Esophagus muscularis mucosa (tissue), 4 donors: ENCODE measurements around the gene KANK4. TPM values are rescaled to one million over a fixed set of nuclear protein-coding genes. Genes with fewer than 3 reads are reported as not detected.

ENCODE experiments used
- DNase-seq: peaks from one replicate; pipeline ENCODE4 v3.0.0-alpha.2; 2017; ENCODE audit errors: extremely low spot score
- H3K27ac ChIP-seq, 4 donors: fragments of 200-600 bp; sonication (generic); replicated peaks in 1 of 4; 1 replicate in 3 of 4; 2 replicates in 1 of 4; pipeline ENCODE4 v1.5.1; 2016 to 2019; ENCODE audit warnings: mild to moderate bottlenecking in 1 of 4
- H3K27me3 ChIP-seq, 4 donors: fragments of 200-600 bp; sonication (generic); one replicate each; pipeline versions ENCODE4 v1.5.1 to v1.6.0; 2016 to 2019
- H3K36me3 ChIP-seq, 4 donors: fragments of 200-600 bp; sonication (generic); one replicate each; pipeline ENCODE4 v1.5.1; 2016 to 2019
- H3K4me1 ChIP-seq, 4 donors: fragments of 200-600 bp; sonication (generic); one replicate each; pipeline ENCODE4 v1.5.1; 2016 to 2019
- H3K4me3 ChIP-seq, 4 donors: fragments of 200-600 bp; sonication (generic); 1 replicate in 2 of 4; 2 replicates in 2 of 4; pipeline ENCODE4 v1.5.1; 2016 to 2019; ENCODE audit warnings: mild to moderate bottlenecking in 4 of 4, moderate library complexity in 1 of 4
- H3K9me3 ChIP-seq, 4 donors: fragments of 200-600 bp; sonication (generic); 1 replicate in 3 of 4; 2 replicates in 1 of 4; pipeline ENCODE4 v1.5.1; 2016 to 2019
- EP300 ChIP-seq: sonication (generic); formaldehyde crosslinking; IDR thresholded peaks from one replicate; pipeline ENCODE4 v1.6.1; 2017; ENCODE audit warnings: antibody characterized with exemption
- POLR2A ChIP-seq: fragments of 450-650 bp; IDR thresholded peaks from one replicate; pipeline ENCODE4 v1.6.1; 2017; ENCODE audit warnings: antibody characterized with exemption, moderate library complexity, mild to moderate bottlenecking, low read depth
- POLR2AphosphoS5 ChIP-seq, 2 donors: sonication (generic); formaldehyde crosslinking; IDR thresholded peaks; one replicate each; pipeline ENCODE4 v1.6.1; 2017; ENCODE audit warnings: antibody characterized with exemption in 2 of 2
- WGBS: methylation state at CpG from one replicate; pipeline ENCODE4 v1.1.5; 2018; 5-methylcytosine and 5-hydroxymethylcytosine counted together
- intact Hi-C: fragments of 100-400 bp; cut with DNase I; formaldehyde crosslinking; loops from one replicate; pipeline ENCODE4 v1.15.1; 2023
- total RNA-seq, 4 donors: library from RNA; depleted of rRNA; stranded (reverse); fragments of >200 nt; gene quantifications; one replicate each; pipeline versions ENCODE4 v1.1.0 to v1.2.1, GENCODE V29; 2016
- TF ChIP-seq, protein P1 (sequence below), 3 experiments: fragments of 200-600 bp in 2 of 3; fragments of 450-650 bp in 1 of 3; sonication (generic) in 2 of 3; IDR thresholded peaks; one replicate each; pipeline ENCODE4 v1.5.1; 2017 to 2019; ENCODE audit warnings: antibody characterized with exemption in 3 of 3, mild to moderate bottlenecking in 2 of 3, moderate library complexity in 1 of 3

The KANK4 gene
- total RNA-seq, 4 donors from 2014 or later: 0.42 to 1.4 (median 0.84) TPM

DNA sequence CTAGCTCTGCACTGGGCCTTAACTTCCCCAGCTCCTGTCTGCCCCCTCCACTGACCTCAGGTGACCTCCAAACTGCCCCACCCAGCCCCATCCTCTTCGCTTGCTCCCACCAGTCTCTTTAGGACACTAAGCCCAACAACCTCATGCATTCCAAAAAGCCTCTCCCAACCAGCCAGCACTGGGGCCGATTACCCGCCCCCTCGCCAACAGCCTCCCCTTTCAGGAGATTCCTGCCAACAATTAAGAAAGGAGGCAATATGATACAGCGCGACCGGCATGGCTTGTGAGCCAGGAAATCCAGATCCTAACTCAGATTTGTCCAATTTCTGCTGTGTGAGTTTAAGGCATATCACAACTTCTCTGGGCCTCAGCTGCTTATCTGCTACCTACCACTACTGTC, 14.7 kb downstream of the KANK4 start:
- Histone ChIP-seq H3K4me3 (no peak overlapping the region), H3K9me3 (no peaks in the 10 kb centered on the region), H3K27ac (no peak overlapping the region), H3K27me3 (no peaks in the 10 kb centered on the region), H3K36me3 (no peaks in the 10 kb centered on the region), H3K4me1 (peaks cover 0 to 16% (median 8%) of the 10 kb centered on the region in 4 donors)
- intact Hi-C loops: no loop called here
- TF ChIP-seq POLR2AphosphoS5 (IDR thresholded peaks at IDR 0.05) (no peak), POLR2A (no peak), EP300 (no peak)
- TF ChIP-seq, protein P1, sequence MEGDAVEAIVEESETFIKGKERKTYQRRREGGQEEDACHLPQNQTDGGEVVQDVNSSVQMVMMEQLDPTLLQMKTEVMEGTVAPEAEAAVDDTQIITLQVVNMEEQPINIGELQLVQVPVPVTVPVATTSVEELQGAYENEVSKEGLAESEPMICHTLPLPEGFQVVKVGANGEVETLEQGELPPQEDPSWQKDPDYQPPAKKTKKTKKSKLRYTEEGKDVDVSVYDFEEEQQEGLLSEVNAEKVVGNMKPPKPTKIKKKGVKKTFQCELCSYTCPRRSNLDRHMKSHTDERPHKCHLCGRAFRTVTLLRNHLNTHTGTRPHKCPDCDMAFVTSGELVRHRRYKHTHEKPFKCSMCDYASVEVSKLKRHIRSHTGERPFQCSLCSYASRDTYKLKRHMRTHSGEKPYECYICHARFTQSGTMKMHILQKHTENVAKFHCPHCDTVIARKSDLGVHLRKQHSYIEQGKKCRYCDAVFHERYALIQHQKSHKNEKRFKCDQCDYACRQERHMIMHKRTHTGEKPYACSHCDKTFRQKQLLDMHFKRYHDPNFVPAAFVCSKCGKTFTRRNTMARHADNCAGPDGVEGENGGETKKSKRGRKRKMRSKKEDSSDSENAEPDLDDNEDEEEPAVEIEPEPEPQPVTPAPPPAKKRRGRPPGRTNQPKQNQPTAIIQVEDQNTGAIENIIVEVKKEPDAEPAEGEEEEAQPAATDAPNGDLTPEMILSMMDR (IDR thresholded peaks at IDR 0.05): no peak
- DNase-seq: no peak
- 95% methylated on average over 7 of the region's 7 CpGs for WGBS

DNA sequence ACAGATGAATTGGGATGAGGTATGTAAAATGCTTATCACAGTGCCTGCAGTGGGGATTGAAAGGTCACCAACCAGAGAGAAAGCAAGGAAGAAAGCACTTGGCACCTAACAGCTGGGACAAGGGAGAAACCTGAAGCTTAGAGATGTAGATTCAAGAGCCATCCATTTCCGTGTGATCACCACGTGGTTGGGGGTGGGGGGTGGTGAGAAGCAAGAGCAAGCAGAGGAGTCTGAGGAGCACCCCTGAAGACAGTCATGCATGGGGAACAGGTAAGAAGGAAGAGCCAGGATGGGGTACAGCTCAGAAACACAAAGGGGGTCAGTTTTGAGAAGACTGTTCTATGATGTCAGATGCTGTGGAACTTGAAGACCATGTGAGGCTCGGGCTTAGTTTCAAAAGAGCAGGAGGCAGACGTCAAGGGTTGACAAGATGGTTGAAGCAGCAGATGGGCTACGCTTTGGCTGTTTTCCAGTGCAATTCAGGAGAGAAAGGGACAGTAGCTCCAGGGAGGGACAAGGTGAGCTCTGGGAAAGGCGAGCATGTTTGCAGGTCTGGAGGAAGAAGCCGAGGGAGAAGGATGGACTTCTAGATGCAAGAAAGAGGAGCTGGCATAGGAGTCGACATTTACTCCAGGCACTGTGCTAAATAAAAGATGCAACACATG, 17.4 kb downstream of the KANK4 start:
- Histone ChIP-seq H3K9me3 (no peaks in the 10 kb centered on the region), H3K27ac (no peak overlapping the region), H3K4me3 (no peak overlapping the region), H3K36me3 (no peaks in the 10 kb centered on the region), H3K27me3 (no peaks in the 10 kb centered on the region), H3K4me1 (peaks cover 0 to 19% (median 10%) of the 10 kb centered on the region in 4 donors)
- 80% methylated on average over 8 of the region's 8 CpGs for WGBS
- intact Hi-C loops: no loop called here
- no peak for DNase-seq
- TF ChIP-seq POLR2A (no peak), POLR2AphosphoS5 (IDR thresholded peaks at IDR 0.05) (no peak), EP300 (no peak)
- TF ChIP-seq, protein P1 (IDR thresholded peaks at IDR 0.05): no peak

DNA sequence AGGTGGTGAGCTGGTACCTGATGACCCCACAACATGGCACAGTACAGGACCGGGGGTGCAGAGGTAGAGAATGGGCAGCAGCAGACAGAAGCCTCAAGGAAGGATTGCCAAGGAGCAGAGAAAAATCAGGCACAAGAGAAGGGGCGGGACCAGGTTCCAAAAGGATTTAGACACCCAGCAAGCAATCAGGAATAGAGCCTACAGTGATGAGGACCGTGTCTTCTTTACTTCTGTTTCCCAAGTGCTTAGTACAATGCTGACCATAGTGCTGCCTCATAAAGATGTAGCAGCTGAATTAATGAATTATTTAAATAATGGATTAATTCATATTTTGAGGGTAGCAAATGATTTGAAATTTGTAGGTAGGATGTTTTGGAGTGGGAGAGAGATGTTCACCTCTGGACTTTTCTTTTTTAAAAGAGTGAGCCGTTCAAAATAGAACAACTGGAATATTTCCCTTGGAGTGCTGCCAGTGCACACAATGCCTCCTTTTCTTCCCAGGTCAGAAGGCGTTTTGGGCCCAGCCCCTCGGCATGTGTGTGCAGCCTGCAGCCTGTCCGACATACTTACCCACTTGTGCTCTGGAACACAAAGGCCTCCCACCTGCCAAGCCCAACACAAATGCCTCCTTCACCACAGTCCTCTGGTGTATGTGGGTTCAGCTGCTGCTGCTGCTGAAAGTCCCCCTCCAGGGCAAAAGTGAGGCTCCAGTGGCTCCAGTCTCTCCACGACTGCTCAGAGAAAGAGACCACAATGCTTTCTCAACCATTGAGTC, 19.6 kb downstream of the KANK4 start:
- Histone ChIP-seq H3K4me1 (peaks cover 12 to 32% (median 20%) of the 10 kb centered on the region in 4 donors), H3K9me3 (no peaks in the 10 kb centered on the region), H3K4me3 (no peak overlapping the region), H3K27me3 (no peaks in the 10 kb centered on the region), H3K36me3 (no peaks in the 10 kb centered on the region), H3K27ac (no peak overlapping the region)
- no peak for DNase-seq
- WGBS: 52% methylated on average over 8 of the region's 8 CpGs
- intact Hi-C loops: no loop called here
- TF ChIP-seq POLR2AphosphoS5 (IDR thresholded peaks at IDR 0.05) (no peak), EP300 (no peak)
- TF ChIP-seq, protein P1 (IDR thresholded peaks at IDR 0.05): no peak

DNA sequence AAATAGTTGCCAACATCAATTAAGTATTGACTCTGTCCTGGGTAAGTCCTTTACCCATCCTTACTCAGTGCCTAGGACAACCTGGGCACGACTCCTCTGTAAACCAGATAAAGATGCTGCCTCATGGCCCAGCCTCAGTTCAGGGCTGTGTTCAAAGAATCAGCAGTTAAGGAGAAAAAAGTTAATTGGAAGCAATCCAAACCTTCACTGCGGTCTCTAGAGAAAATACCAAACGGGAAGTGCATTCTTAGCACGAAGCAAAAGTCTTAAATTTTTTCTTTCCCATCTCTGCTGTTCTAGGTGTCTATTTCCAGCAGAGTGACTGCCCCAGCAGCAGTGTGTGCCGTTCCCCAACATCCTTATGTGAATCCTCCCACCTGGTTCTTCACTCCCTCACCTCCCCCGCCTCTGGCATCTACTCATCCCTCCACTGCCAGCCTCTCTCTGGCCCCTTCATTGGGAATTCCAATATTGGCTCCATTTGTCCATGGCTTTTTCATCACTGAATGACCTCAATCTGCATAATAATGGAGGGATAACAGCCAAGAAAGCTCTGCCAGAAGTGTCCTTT, 23.2 kb downstream of the KANK4 start:
- no peak for DNase-seq
- TF ChIP-seq POLR2AphosphoS5 (IDR thresholded peaks at IDR 0.05) (no peak), EP300 (no peak), POLR2A (no peak)
- TF ChIP-seq, protein P1 (IDR thresholded peaks at IDR 0.05): no peak
- Histone ChIP-seq H3K9me3 (no peaks in the 10 kb centered on the region), H3K27me3 (peaks cover 0 to 4% (median 0%) of the 10 kb centered on the region in 4 donors), H3K4me1 (peaks cover 12 to 30% (median 20%) of the 10 kb centered on the region in 4 donors), H3K4me3 (no peak overlapping the region), H3K27ac (no peak overlapping the region), H3K36me3 (no peaks in the 10 kb centered on the region)
- intact Hi-C loops: no loop called here
- 16% methylated on average over 6 of the region's 6 CpGs for WGBS
